ACC112 (cell line): ENCODE results near the gene CNNM2.
"Not testable (repeated sequence)": the region's sequence is repeated elsewhere in the genome, so short reads cannot be mapped to it uniquely, and the experiment has no call there.

Source experiments
- H2AFZ ChIP-seq: fragments of 200-600 bp; sonication (generic); one replicate; pipeline ENCODE4 v1.6.0; 2017; ENCODE audit warnings: antibody characterized with exemption, low read length; ENCODE audit not compliant: unreplicated experiment
- H3K27ac ChIP-seq: fragments of 200-600 bp; sonication (generic); 2 replicates; pipeline ENCODE4 v1.5.1; 2014; ENCODE audit warnings: low read depth, mild to moderate bottlenecking, antibody characterized with exemption, low read length, moderate library complexity
- H3K27me3 ChIP-seq: fragments of 200-600 bp; sonication (generic); 2 replicates; pipeline ENCODE4 v1.6.1; 2014; ENCODE audit warnings: mild to moderate bottlenecking, antibody characterized with exemption, low read length, moderate library complexity, mixed read lengths; ENCODE audit not compliant: insufficient read depth
- H3K36me3 ChIP-seq: fragments of 200-600 bp; sonication (generic); 2 replicates; pipeline ENCODE4 v1.6.1; 2016; ENCODE audit warnings: mild to moderate bottlenecking, antibody characterized with exemption, low read length, moderate library complexity, mixed read lengths; ENCODE audit not compliant: insufficient read depth
- H3K4me1 ChIP-seq: fragments of 200-600 bp; sonication (generic); one replicate; pipeline ENCODE4 v1.6.1; 2016; ENCODE audit warnings: low read length, mixed read lengths; ENCODE audit not compliant: insufficient read depth, unreplicated experiment, control insufficient read depth
- H3K4me3 ChIP-seq: fragments of 200-600 bp; sonication (generic); 2 replicates; pipeline ENCODE4 v1.5.1; 2014; ENCODE audit warnings: mild to moderate bottlenecking, low read depth, low read length
- H3K79me2 ChIP-seq: fragments of 200-600 bp; sonication (generic); one replicate; pipeline ENCODE4 v1.6.0; 2016; ENCODE audit warnings: low read length; ENCODE audit not compliant: control insufficient read depth, unreplicated experiment, insufficient read depth

Gene CNNM2

GRCh38 chr10:102948176-102948575, 30.1 kb downstream of the CNNM2 start:
- H3K4me3 ChIP-seq: no peak overlapping the region
- no peak overlapping the region for H3K27ac ChIP-seq

GRCh38 chr10:102948786-102949185, 30.7 kb downstream of the CNNM2 start:
- Histone ChIP-seq H3K79me2 (no peaks in the 10 kb centered on the region), H3K4me3 (no peak overlapping the region), H2AFZ (no peak overlapping the region), H3K4me1 (no peaks in the 10 kb centered on the region), H3K27ac (no peak overlapping the region), H3K36me3 (no peaks in the 10 kb centered on the region), H3K27me3 (no peaks in the 10 kb centered on the region)

More at GRCh38 chr10:102948176-102948575, 30.1 kb downstream of the CNNM2 start:
- H2AFZ ChIP-seq: no peak overlapping the region
- H3K4me1 ChIP-seq: no peaks in the 10 kb centered on the region
- no peaks in the 10 kb centered on the region for H3K27me3 ChIP-seq
- H3K36me3 ChIP-seq: no peaks in the 10 kb centered on the region
- H3K79me2 ChIP-seq: no peaks in the 10 kb centered on the region

DNA sequence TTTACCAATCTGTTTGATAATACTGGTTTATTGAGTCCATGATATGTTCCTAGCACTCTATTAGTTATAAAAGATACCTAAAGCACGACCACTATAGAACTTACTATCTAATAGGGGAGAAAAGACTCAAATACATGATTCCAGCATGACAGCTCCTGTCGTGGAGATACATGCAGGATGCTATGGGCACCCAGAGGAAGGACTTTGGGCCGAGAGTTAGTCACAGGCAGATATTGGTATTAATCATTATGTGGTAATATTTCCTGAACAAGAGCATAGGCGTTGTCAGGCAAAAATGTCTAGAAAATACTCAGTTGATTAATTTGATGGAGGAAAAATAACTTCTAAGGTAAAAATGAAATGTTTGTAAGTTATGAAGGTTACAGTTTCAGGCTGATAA, 31.8 kb downstream of the CNNM2 start:
- no peak overlapping the region for H3K27ac ChIP-seq
- no peaks in the 10 kb centered on the region for H3K36me3 ChIP-seq
- no peak overlapping the region for H3K4me3 ChIP-seq
- H3K4me1 ChIP-seq: no peaks in the 10 kb centered on the region
- no peaks in the 10 kb centered on the region for H3K27me3 ChIP-seq
- no peaks in the 10 kb centered on the region for H3K79me2 ChIP-seq
- no peak overlapping the region for H2AFZ ChIP-seq

DNA sequence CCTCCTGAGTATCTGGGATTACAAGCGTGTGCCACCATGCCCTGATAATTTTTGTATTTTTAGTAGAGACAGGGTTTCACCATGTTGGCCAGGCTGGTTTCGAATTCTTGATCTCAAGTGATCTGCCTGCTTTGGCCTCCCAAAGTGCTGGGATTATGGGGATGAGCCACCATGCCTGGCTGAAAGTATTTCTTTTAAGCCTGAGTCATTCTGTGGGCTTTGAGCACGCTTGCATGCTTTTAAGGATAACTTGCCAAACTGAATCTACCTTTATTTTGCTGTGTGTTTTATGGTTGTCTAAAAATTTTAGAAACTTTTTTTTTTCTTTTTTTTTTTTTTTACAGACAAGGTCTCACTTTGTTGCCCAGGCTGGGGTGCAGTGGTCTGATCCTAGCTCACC, 33.2 kb downstream of the CNNM2 start:
- Histone ChIP-seq H3K79me2 (no peaks in the 10 kb centered on the region), H3K27me3 (no peaks in the 10 kb centered on the region), H3K4me3 (no peak overlapping the region), H2AFZ (no peak overlapping the region), H3K4me1 (no peaks in the 10 kb centered on the region), H3K27ac (no peak overlapping the region), H3K36me3 (no peaks in the 10 kb centered on the region)

- Histone ChIP-seq H3K79me2 (no peaks in the 10 kb centered on the region), H3K27ac (no peak overlapping the region), H3K4me1 (no peaks in the 10 kb centered on the region), H3K27me3 (no peaks in the 10 kb centered on the region), H2AFZ (no peak overlapping the region), H3K4me3 (no peak overlapping the region), H3K36me3 (no peaks in the 10 kb centered on the region)
Observed at GRCh38 chr10:102959360-102959759, 41.3 kb downstream of the CNNM2 start.

GRCh38 chr10:102960157-102960556, 42.1 kb downstream of the CNNM2 start:
- H3K27me3 ChIP-seq: no peaks in the 10 kb centered on the region
- H3K27ac ChIP-seq: no peak overlapping the region
- H3K36me3 ChIP-seq: no peaks in the 10 kb centered on the region
- no peak overlapping the region for H3K4me3 ChIP-seq
- no peaks in the 10 kb centered on the region for H3K79me2 ChIP-seq
- H3K4me1 ChIP-seq: no peaks in the 10 kb centered on the region
- H2AFZ ChIP-seq: no peak overlapping the region

GRCh38 chr10:102962267-102962666, 44.2 kb downstream of the CNNM2 start:
- Histone ChIP-seq H3K4me1 (no peaks in the 10 kb centered on the region), H3K27me3 (no peaks in the 10 kb centered on the region), H3K27ac (no peak overlapping the region), H2AFZ (no peak overlapping the region), H3K79me2 (no peaks in the 10 kb centered on the region), H3K36me3 (no peaks in the 10 kb centered on the region), H3K4me3 (no peak overlapping the region)

DNA sequence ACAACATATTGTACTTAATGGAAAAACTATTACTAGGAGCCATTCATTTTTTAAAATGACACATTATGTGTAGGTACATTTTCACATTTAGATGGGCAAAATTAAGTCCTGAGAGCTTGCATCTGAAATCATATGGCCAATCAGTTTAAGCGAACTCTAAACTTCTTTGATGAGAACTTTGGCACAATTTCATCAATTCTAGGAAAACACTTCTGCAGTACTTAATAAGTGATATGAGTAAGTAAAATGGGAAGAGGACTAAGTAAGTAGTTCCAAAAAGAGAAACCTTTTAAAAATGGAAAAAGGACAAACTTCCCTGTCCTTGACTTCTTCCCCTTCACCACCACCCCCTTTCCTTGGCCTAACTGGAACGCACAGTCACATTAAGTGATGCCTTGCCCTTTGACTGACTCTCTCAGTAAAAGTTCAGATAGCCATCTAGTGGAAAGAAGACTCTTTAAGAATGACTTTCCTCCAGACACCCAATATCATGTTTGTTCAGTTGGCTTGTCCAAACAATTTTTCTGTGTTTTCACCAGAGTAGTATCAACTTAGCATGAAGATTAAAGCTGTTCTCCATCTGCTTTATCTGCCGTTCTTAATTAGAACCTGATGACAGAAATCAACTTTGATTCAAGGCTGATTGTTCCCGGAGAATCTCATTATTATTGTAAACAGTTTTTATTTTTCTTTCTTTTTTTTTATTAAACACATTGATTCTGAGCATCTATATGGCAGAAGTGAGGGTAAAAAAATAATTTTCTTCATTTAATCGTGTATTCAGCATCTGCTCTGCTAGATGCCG, 45.1 kb downstream of the CNNM2 start:
- no peak overlapping the region for H3K4me3 ChIP-seq
- H2AFZ ChIP-seq: no peak overlapping the region

DNA sequence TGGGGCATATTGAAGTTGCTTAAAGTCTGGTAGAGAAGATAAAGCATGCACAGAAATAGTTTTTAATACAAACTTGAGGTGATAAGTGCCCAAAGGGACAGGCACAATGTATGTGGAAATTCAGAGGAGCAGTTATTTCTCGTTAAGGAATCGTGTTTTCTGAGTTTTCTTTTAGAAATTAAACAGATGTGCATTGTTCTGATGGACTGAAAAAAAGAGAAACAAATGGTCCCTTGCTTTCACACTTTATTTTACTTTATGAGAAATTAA, 45.6 kb downstream of the CNNM2 start:
- Histone ChIP-seq H3K4me3 (no peak overlapping the region), H3K79me2 (no peaks in the 10 kb centered on the region), H3K4me1 (no peaks in the 10 kb centered on the region), H3K27ac (no peak overlapping the region), H2AFZ (no peak overlapping the region), H3K27me3 (no peaks in the 10 kb centered on the region), H3K36me3 (no peaks in the 10 kb centered on the region)

More for the DNA sequence above, 45.1 kb downstream of the CNNM2 start:
- Histone ChIP-seq H3K4me1 (no peaks in the 10 kb centered on the region), H3K27me3 (no peaks in the 10 kb centered on the region), H3K79me2 (no peaks in the 10 kb centered on the region), H3K36me3 (no peaks in the 10 kb centered on the region), H3K27ac (no peak overlapping the region)

DNA sequence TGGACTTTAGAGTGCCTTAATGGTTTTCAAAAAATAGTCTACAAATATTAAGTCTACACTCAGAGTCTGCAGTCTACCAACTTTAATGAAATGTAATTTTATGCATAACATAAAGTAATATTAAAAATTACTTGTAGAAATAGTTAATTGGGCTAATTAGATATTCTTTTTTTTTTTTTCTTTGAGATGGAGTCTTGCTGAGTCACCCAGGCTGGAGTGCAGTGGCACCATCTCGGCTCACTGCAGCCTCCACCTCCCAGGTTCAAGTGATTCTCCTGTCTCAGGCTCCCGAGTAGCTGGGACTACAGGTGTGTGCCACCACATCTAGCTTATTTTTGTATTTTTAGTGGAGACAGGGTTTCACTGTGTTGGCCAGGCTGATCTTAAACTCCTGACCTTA, 46.0 kb downstream of the CNNM2 start:
- not testable (repeated sequence) for H3K79me2 ChIP-seq, H3K4me1 ChIP-seq, H3K36me3 ChIP-seq, H3K27ac ChIP-seq, H2AFZ ChIP-seq, H3K4me3 ChIP-seq, H3K27me3 ChIP-seq

GRCh38 chr10:102964713-102965112, 46.6 kb downstream of the CNNM2 start:
- H3K4me3 ChIP-seq: no peak overlapping the region
- H3K36me3 ChIP-seq: no peaks in the 10 kb centered on the region

More at GRCh38 chr10:102964713-102965112, 46.6 kb downstream of the CNNM2 start:
- H3K4me1 ChIP-seq: no peaks in the 10 kb centered on the region
- no peaks in the 10 kb centered on the region for H3K27me3 ChIP-seq
- H2AFZ ChIP-seq: no peak overlapping the region
- H3K27ac ChIP-seq: no peak overlapping the region
- H3K79me2 ChIP-seq: no peaks in the 10 kb centered on the region
